ENCODE data around the gene ANKDD1A.

DNA sequence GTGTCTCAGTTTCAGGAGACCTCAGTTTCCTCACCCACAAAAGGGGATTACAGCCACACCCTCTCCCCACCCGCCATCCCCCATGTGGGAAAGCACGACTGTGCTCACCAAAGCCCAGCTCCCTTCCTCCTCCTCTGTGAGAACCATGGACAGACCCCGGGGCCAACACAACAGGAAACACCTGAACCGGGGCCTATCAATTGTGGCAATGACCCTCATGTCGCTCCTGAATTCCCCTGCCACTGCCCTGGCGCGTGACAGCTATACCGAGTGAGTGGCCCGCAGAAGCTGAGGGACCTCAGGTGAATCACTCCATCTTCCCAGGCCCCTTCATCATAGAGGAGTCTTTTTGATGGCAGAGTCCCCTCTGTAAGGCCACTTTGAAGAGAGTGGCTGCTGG lies 41.3 kb upstream of the ANKDD1A start:
- TF ChIP-seq, protein P1, sequence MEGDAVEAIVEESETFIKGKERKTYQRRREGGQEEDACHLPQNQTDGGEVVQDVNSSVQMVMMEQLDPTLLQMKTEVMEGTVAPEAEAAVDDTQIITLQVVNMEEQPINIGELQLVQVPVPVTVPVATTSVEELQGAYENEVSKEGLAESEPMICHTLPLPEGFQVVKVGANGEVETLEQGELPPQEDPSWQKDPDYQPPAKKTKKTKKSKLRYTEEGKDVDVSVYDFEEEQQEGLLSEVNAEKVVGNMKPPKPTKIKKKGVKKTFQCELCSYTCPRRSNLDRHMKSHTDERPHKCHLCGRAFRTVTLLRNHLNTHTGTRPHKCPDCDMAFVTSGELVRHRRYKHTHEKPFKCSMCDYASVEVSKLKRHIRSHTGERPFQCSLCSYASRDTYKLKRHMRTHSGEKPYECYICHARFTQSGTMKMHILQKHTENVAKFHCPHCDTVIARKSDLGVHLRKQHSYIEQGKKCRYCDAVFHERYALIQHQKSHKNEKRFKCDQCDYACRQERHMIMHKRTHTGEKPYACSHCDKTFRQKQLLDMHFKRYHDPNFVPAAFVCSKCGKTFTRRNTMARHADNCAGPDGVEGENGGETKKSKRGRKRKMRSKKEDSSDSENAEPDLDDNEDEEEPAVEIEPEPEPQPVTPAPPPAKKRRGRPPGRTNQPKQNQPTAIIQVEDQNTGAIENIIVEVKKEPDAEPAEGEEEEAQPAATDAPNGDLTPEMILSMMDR (IDR thresholded peaks at IDR 0.05) = no peak
- TF ChIP-seq POLR2A (IDR thresholded peaks at IDR 0.05) (no peak), POLR2AphosphoS5 (IDR thresholded peaks at IDR 0.05; ENCODE audit: insufficient read depth in 1 of 2, low read depth in 1 of 2) (no peak)

Measured in vagina (tissue), 2 donors.